CD14-positive monocyte (primary cell): ENCODE data around the gene TTLL13. TPM values are rescaled to one million over a fixed set of nuclear protein-coding genes. Genes with fewer than 3 reads are reported as not detected.

Experiments
- DNase-seq, 3 donors: peaks; one replicate each; pipeline ENCODE4 v3.0.0-alpha.2; 2011 to 2022
- H2AFZ ChIP-seq: 2 replicates; pipeline ENCODE4 v1.6.0; 2012; ENCODE audit warnings: mild to moderate bottlenecking, low read depth, low read length, inconsistent platforms; ENCODE audit not compliant: insufficient read depth, poor library complexity, severe bottlenecking
- H3K27ac ChIP-seq, 2 donors: 1 replicate in 1 of 2; 2 replicates in 1 of 2; pipeline ENCODE4 v1.5.1; 2012 to 2013; ENCODE audit warnings: low read length in 2 of 2, control low read depth in 1 of 2, inconsistent platforms in 1 of 2, low read depth in 1 of 2, mild to moderate bottlenecking in 1 of 2
- H3K27me3 ChIP-seq, 2 donors: one replicate each; pipeline versions ENCODE4 v1.6.0 to v1.6.1; 2011 to 2013; ENCODE audit warnings: low read length in 2 of 2; ENCODE audit not compliant: control insufficient read depth in 2 of 2, insufficient read depth in 2 of 2
- H3K36me3 ChIP-seq, 2 donors: replicated peaks in 1 of 2; 1 replicate in 1 of 2; 2 replicates in 1 of 2; pipeline versions ENCODE4 v1.5.1 to v1.6.1; 2012 to 2013; ENCODE audit warnings: low read length in 2 of 2, control low read depth in 1 of 2, inconsistent platforms in 1 of 2, mild to moderate bottlenecking in 1 of 2; ENCODE audit not compliant: insufficient read depth in 2 of 2, control insufficient read depth in 1 of 2
- H3K4me1 ChIP-seq, 2 donors: 1 replicate in 1 of 2; 2 replicates in 1 of 2; pipeline versions ENCODE4 v1.5.1 to v1.6.1; 2012 to 2013; ENCODE audit warnings: low read length in 2 of 2, control low read depth in 1 of 2, inconsistent platforms in 1 of 2, mild to moderate bottlenecking in 1 of 2, moderate library complexity in 1 of 2; ENCODE audit not compliant: insufficient read depth in 2 of 2, control insufficient read depth in 1 of 2
- H3K4me2 ChIP-seq: replicated peaks from 2 replicates; pipeline ENCODE3; 2012; ENCODE audit warnings: low read length, moderate library complexity, mild to moderate bottlenecking; ENCODE audit not compliant: poor library complexity, severe bottlenecking; ENCODE audit errors: extremely low read depth
- H3K4me3 ChIP-seq, 3 experiments: fragments of 200-600 bp in 1 of 3; sonication (generic) in 1 of 3; replicated peaks in 1 of 3; 1 replicate in 2 of 3; 2 replicates in 1 of 3; pipeline ENCODE4 v1.5.1; 2011 to 2013; ENCODE audit warnings: low read length in 3 of 3, mild to moderate bottlenecking in 3 of 3, control low read depth in 2 of 3, low read depth in 2 of 3, inconsistent platforms in 1 of 3, moderate library complexity in 1 of 3
- H3K79me2 ChIP-seq: 2 replicates; pipeline ENCODE4 v1.6.0; 2012; ENCODE audit warnings: mild to moderate bottlenecking, control low read depth, inconsistent platforms, low read length, moderate library complexity; ENCODE audit not compliant: insufficient read depth
- H3K9ac ChIP-seq: 2 replicates; pipeline ENCODE4 v1.6.0; 2017; ENCODE audit warnings: low read length, mild to moderate bottlenecking; ENCODE audit not compliant: insufficient read depth, poor library complexity, severe bottlenecking
- H3K9me3 ChIP-seq, 2 donors: replicated peaks in 1 of 2; 1 replicate in 1 of 2; 2 replicates in 1 of 2; pipeline versions ENCODE4 v1.5.1 to v1.6.1; 2012 to 2013; ENCODE audit warnings: low read length in 2 of 2, control low read depth in 1 of 2; ENCODE audit not compliant: control insufficient read depth in 1 of 2, insufficient read depth in 1 of 2
- H4K20me1 ChIP-seq: 2 replicates; pipeline ENCODE4 v1.6.0; 2012; ENCODE audit warnings: mild to moderate bottlenecking, low read length, control low read depth, moderate library complexity; ENCODE audit not compliant: insufficient read depth
- H3K27ac Mint-ChIP-seq, 7 donors: one replicate each; pipeline ENCODE4 v1.8.0; 2020; ENCODE audit warnings: mild to moderate bottlenecking in 7 of 7, mixed read lengths in 7 of 7, moderate library complexity in 6 of 7, inconsistent platforms in 2 of 7
- H3K27me3 Mint-ChIP-seq, 3 donors: one replicate each; pipeline ENCODE4 v1.8.0; 2021 to 2022; ENCODE audit warnings: low read depth in 3 of 3, mild to moderate bottlenecking in 3 of 3, mixed read lengths in 3 of 3, moderate library complexity in 3 of 3, inconsistent platforms in 1 of 3
- H3K36me3 Mint-ChIP-seq, 2 donors: one replicate each; pipeline ENCODE4 v1.8.0; 2020; ENCODE audit warnings: mixed read lengths in 2 of 2, inconsistent platforms in 1 of 2, mild to moderate bottlenecking in 1 of 2
- H3K4me1 Mint-ChIP-seq: one replicate; pipeline ENCODE4 v1.8.0; 2020; ENCODE audit warnings: mild to moderate bottlenecking, mixed read lengths
- H3K4me3 Mint-ChIP-seq, 2 donors: one replicate each; pipeline ENCODE4 v1.8.0; 2020; ENCODE audit warnings: mild to moderate bottlenecking in 2 of 2, mixed read lengths in 2 of 2, moderate library complexity in 1 of 2
- H3K9me3 Mint-ChIP-seq, 7 donors: one replicate each; pipeline ENCODE4 v1.8.0; 2020 to 2022; ENCODE audit warnings: mixed read lengths in 7 of 7, mild to moderate bottlenecking in 6 of 7, moderate library complexity in 6 of 7, inconsistent platforms in 2 of 7
- CTCF ChIP-seq: fragments of 200-600 bp; IDR thresholded peaks from one replicate; pipeline ENCODE4 v1.8.0; 2022; ENCODE audit warnings: antibody characterized with exemption, mild to moderate bottlenecking
- WGBS: methylation state at CpG from one replicate; pipeline ENCODE4 v1.1.5; 2013; ENCODE audit warnings: missing lambda C conversion rate; ENCODE audit not compliant: insufficient coverage; 5-methylcytosine and 5-hydroxymethylcytosine counted together
- intact Hi-C, 2 donors: fragments of 100-400 bp; cut with micrococcal nuclease; formaldehyde crosslinking; loops; one replicate each; pipeline versions ENCODE4 v1.15.0 to v1.15.1; 2023
- polyA plus RNA-seq, 3 donors: library from polyadenylated mRNA; depleted of rRNA in 1 of 3; unstranded in 2 of 3; stranded (reverse) in 1 of 3; fragments of 300-500 nt in 2 of 3; fragments of >200 nt in 1 of 3; fragmentation: Illumina TruSeq in 2 of 3; gene quantifications; 1 replicate in 2 of 3; 2 replicates in 1 of 3; pipeline ENCODE4 v1.2.3, GENCODE V29; 2012 to 2021

TTLL13 gene
- polyA plus RNA-seq, 3 donors, result 0.08 to 0.13 TPM; not detected in 1

- H3K9me3 ChIP-seq, result no peaks in the 10 kb centered on the region
- H3K79me2 ChIP-seq, result peaks cover 14% of the 10 kb centered on the region
- no peak overlapping the region for H3K4me2 ChIP-seq
- Mint-ChIP-seq H3K36me3 (peaks cover 71 to 93% of the 10 kb centered on the region in 2 donors), H3K4me3 (no peak overlapping the region), H3K27me3 (peaks cover 0 to 2% (median 0%) of the 10 kb centered on the region in 3 donors), H3K27ac (peak overlapping the region in 1 of 7 donors; percentile 35), H3K4me1 (peaks cover 3% of the 10 kb centered on the region), H3K9me3 (no peaks in the 10 kb centered on the region)
- H3K9ac ChIP-seq, result no peak overlapping the region
- H2AFZ ChIP-seq, result no peak overlapping the region
- no peak overlapping the region for H3K27ac ChIP-seq
- no peaks in the 10 kb centered on the region for H3K4me1 ChIP-seq
- H4K20me1 ChIP-seq, result peaks cover 76% of the 10 kb centered on the region
- 78% methylated on average over 13 of the region's 14 CpGs for WGBS
- intact Hi-C loops, result no loop called here
- DNase-seq, result peak in 1 of 3 donors; percentile 48
- no peak overlapping the region for H3K4me3 ChIP-seq
- peak; percentile 56 for TF ChIP-seq CTCF
- H3K27me3 ChIP-seq, result no peaks in the 10 kb centered on the region
- H3K36me3 ChIP-seq, result peaks cover 80 to 91% of the 10 kb centered on the region in 2 donors
Measured at GRCh38 chr15:90221246-90221900, 28.0 kb upstream of the TTLL13 start.

- H3K4me1 Mint-ChIP-seq, result peaks cover 3% of the 10 kb centered on the region
- intact Hi-C loops, result no loop called here
- Histone ChIP-seq H3K79me2 (peaks cover 8% of the 10 kb centered on the region), H3K9ac (no peak overlapping the region), H3K9me3 (no peaks in the 10 kb centered on the region), H3K4me2 (no peak overlapping the region), H4K20me1 (peaks cover 72% of the 10 kb centered on the region), H3K36me3 (peaks cover 82 to 91% of the 10 kb centered on the region in 2 donors), H3K27ac (no peak overlapping the region), H2AFZ (no peak overlapping the region), H3K27me3 (no peaks in the 10 kb centered on the region), H3K4me1 (no peaks in the 10 kb centered on the region), H3K4me3 (no peak overlapping the region)
- H3K4me3 Mint-ChIP-seq, result no peak overlapping the region
- WGBS, result no CpG with 5 or more reads among the region's 2 CpGs
- peak overlapping the region in 1 of 7 donors; percentile 40 for H3K27ac Mint-ChIP-seq
- peaks cover 0 to 2% (median 0%) of the 10 kb centered on the region in 3 donors for H3K27me3 Mint-ChIP-seq
- H3K36me3 Mint-ChIP-seq, result peaks cover 74 to 94% of the 10 kb centered on the region in 2 donors
- no peaks in the 10 kb centered on the region for H3K9me3 Mint-ChIP-seq
- no peak for DNase-seq
- no peak for TF ChIP-seq CTCF
Measured at GRCh38 chr15:90222547-90222946, 26.8 kb upstream of the TTLL13 start.
